Right lobe of liver (tissue), 4 donors: ENCODE measurements around the gene XRCC2.

ENCODE experiments used
- CTCF ChIP-seq, 4 donors: fragments of 200-600 bp in 3 of 4; fragments of 450-650 bp in 1 of 4; IDR thresholded peaks; one replicate each; pipeline versions ENCODE4 v1.5.1 to v1.8.0; 2016 to 2022; ENCODE audit warnings: antibody characterized with exemption in 4 of 4, mild to moderate bottlenecking in 2 of 4
- POLR2A ChIP-seq: fragments of 450-650 bp; IDR thresholded peaks from one replicate; pipeline ENCODE4 v1.6.1; 2017; ENCODE audit warnings: antibody characterized with exemption, mild to moderate bottlenecking
- donor health status: DM: no; HTN: no; CAD: no.
- donor health status: DM: no; HTN: no; CAD: no.
- donor health status: DM: no; HTN: yes; CAD: no.

GRCh38 chr7:152663148-152663740 is 12.7 kb downstream of the XRCC2 start:
- TF ChIP-seq POLR2A (no peak), CTCF (IDR thresholded peaks at IDR 0.05) (no peak)
